ENCODE data around the gene SNCG. TPM values are rescaled to one million over a fixed set of nuclear protein-coding genes. Genes with fewer than 3 reads are reported as not detected.

Gene SNCG
- total RNA-seq, 1 experiment from 2014 or later = 61.1 TPM

DNA sequence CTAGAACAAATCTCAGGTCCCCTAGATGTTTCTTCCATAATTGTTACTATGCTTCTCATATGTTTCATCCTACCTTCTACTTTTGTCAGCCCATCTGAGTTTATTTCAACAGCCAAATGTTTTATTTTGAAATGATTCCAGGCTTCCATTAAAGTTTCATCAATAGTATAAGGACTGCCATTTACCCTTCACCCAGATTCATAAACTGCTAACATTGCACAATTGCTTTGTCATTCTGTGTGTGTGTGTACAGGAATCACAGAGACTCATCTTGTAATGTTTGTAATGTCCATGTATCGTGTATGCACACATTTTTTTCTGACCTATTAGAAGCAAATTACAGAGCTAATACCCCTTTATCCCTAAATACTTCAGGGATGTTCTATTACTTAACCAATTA lies 26.5 kb upstream of the SNCG start:
- Histone ChIP-seq H3K4me2 (ENCODE audit: low read length) (no peak overlapping the region), H4K20me1 (ENCODE audit: insufficient read depth) (no peaks in the 10 kb centered on the region), H3K36me3 (ENCODE audit: control insufficient read depth in 1 of 2, insufficient read depth in 2 of 2, low read length in 2 of 2) (no peaks in the 10 kb centered on the region), H3K9me2 (ENCODE audit: insufficient read depth) (no peaks in the 10 kb centered on the region), H3K27ac (ENCODE audit: low read depth, low read length) (no peak overlapping the region), H3K9ac (ENCODE audit: low read length) (no peak overlapping the region), H3K4me1 (ENCODE audit: control insufficient read depth in 1 of 2, insufficient read depth in 2 of 2, low read length in 2 of 2) (no peaks in the 10 kb centered on the region; a peak in 1 of 4 replicates), H2AFZ (ENCODE audit: low read depth, low read length, poor library complexity, severe bottlenecking) (no peak overlapping the region), H3K27me3 (ENCODE audit: insufficient read depth, low read length) (no peaks in the 10 kb centered on the region), H3K4me3 (replicated peaks in 1 of 2; ENCODE audit: low read depth in 1 of 2, low read length in 2 of 2) (no peak overlapping the region), H3K79me2 (ENCODE audit: insufficient read depth, low read length) (no peaks in the 10 kb centered on the region), H3K9me3 (ENCODE audit: control insufficient read depth in 1 of 2, insufficient read depth in 1 of 2, low read depth in 1 of 2, low read length in 2 of 2) (no peaks in the 10 kb centered on the region)
- ATAC-seq = no peak
- intact Hi-C loops (cut with micrococcal nuclease) = no loop called here
- ChIA-PET POLR2A (no interaction called here), CTCF (no interaction called here), RAD21 (ENCODE audit: low non-redundant PET in 1 of 2, low total read pairs in 2 of 2, uncharacterized antibody in 2 of 2, unreplicated experiment in 2 of 2) (no interaction called here)
- no TSS peak for BruUV-seq (replicated peaks)
- TF ChIP-seq CEBPB (IDR thresholded peaks at IDR 0.05; ENCODE audit: low read depth) (no peak), ELF1 (IDR thresholded peaks at IDR 0.05; ENCODE audit: borderline replicate concordance, low read depth) (no peak), JUND (IDR thresholded peaks at IDR 0.05) (no peak), EZH2phosphoT487 (IDR thresholded peaks at IDR 0.05; ENCODE audit: borderline replicate concordance) (no peak), POLR2AphosphoS5 (IDR thresholded peaks at IDR 0.05; ENCODE audit: low read depth, low read length) (no peak), RAD21 (IDR thresholded peaks at IDR 0.05; ENCODE audit: low read depth) (no peak), SP1 (IDR thresholded peaks at IDR 0.05; ENCODE audit: low read depth) (no peak), YY1 (IDR thresholded peaks at IDR 0.05; ENCODE audit: extremely low read depth, insufficient replicate concordance, low read depth, low read length) (no peak), EGR1 (IDR thresholded peaks at IDR 0.05; ENCODE audit: low read depth) (no peak), ZNF274 (IDR thresholded peaks at IDR 0.05; ENCODE audit: low read depth, low read length) (no peak), POLR2A (IDR thresholded peaks at IDR 0.05; ENCODE audit: borderline replicate concordance, extremely low read depth, insufficient read depth, insufficient read length) (no peak), CBX3 (IDR thresholded peaks at IDR 0.05; ENCODE audit: low read depth) (no peak), FOSL1 (IDR thresholded peaks at IDR 0.05; ENCODE audit: low read depth) (no peak), SIN3A (IDR thresholded peaks at IDR 0.05; ENCODE audit: low read depth) (no peak), EZH2 (IDR thresholded peaks at IDR 0.05) (no peak)
- TF ChIP-seq, protein P1, sequence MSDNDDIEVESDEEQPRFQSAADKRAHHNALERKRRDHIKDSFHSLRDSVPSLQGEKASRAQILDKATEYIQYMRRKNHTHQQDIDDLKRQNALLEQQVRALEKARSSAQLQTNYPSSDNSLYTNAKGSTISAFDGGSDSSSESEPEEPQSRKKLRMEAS (IDR thresholded peaks at IDR 0.05) = no peak
- TF ChIP-seq, protein P2, sequence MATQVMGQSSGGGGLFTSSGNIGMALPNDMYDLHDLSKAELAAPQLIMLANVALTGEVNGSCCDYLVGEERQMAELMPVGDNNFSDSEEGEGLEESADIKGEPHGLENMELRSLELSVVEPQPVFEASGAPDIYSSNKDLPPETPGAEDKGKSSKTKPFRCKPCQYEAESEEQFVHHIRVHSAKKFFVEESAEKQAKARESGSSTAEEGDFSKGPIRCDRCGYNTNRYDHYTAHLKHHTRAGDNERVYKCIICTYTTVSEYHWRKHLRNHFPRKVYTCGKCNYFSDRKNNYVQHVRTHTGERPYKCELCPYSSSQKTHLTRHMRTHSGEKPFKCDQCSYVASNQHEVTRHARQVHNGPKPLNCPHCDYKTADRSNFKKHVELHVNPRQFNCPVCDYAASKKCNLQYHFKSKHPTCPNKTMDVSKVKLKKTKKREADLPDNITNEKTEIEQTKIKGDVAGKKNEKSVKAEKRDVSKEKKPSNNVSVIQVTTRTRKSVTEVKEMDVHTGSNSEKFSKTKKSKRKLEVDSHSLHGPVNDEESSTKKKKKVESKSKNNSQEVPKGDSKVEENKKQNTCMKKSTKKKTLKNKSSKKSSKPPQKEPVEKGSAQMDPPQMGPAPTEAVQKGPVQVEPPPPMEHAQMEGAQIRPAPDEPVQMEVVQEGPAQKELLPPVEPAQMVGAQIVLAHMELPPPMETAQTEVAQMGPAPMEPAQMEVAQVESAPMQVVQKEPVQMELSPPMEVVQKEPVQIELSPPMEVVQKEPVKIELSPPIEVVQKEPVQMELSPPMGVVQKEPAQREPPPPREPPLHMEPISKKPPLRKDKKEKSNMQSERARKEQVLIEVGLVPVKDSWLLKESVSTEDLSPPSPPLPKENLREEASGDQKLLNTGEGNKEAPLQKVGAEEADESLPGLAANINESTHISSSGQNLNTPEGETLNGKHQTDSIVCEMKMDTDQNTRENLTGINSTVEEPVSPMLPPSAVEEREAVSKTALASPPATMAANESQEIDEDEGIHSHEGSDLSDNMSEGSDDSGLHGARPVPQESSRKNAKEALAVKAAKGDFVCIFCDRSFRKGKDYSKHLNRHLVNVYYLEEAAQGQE (IDR thresholded peaks at IDR 0.05; ENCODE audit: low read depth) = no peak
- TF ChIP-seq, protein P3, sequence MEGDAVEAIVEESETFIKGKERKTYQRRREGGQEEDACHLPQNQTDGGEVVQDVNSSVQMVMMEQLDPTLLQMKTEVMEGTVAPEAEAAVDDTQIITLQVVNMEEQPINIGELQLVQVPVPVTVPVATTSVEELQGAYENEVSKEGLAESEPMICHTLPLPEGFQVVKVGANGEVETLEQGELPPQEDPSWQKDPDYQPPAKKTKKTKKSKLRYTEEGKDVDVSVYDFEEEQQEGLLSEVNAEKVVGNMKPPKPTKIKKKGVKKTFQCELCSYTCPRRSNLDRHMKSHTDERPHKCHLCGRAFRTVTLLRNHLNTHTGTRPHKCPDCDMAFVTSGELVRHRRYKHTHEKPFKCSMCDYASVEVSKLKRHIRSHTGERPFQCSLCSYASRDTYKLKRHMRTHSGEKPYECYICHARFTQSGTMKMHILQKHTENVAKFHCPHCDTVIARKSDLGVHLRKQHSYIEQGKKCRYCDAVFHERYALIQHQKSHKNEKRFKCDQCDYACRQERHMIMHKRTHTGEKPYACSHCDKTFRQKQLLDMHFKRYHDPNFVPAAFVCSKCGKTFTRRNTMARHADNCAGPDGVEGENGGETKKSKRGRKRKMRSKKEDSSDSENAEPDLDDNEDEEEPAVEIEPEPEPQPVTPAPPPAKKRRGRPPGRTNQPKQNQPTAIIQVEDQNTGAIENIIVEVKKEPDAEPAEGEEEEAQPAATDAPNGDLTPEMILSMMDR (IDR thresholded peaks at IDR 0.05 in 2 of 3, conservative IDR thresholded peaks at IDR 0.05 in 1 of 3; ENCODE audit: borderline replicate concordance in 1 of 3, insufficient read depth in 1 of 3, low read depth in 2 of 3, low read length in 2 of 3) = no peak
- TF ChIP-seq, protein P4, sequence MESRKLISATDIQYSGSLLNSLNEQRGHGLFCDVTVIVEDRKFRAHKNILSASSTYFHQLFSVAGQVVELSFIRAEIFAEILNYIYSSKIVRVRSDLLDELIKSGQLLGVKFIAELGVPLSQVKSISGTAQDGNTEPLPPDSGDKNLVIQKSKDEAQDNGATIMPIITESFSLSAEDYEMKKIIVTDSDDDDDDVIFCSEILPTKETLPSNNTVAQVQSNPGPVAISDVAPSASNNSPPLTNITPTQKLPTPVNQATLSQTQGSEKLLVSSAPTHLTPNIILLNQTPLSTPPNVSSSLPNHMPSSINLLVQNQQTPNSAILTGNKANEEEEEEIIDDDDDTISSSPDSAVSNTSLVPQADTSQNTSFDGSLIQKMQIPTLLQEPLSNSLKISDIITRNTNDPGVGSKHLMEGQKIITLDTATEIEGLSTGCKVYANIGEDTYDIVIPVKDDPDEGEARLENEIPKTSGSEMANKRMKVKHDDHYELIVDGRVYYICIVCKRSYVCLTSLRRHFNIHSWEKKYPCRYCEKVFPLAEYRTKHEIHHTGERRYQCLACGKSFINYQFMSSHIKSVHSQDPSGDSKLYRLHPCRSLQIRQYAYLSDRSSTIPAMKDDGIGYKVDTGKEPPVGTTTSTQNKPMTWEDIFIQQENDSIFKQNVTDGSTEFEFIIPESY (IDR thresholded peaks at IDR 0.05; ENCODE audit: extremely low read depth, insufficient replicate concordance, low read length) = no peak
- no peak for DNase-seq (ENCODE audit: low read depth, low spot score)

Data from HCT116 (cell line).